ENCODE measurements around the gene ZNF728.
"Not testable (repeated sequence)": the region's sequence is repeated elsewhere in the genome, so short reads cannot be mapped to it uniquely, and the experiment has no call there.

Gene ZNF728

GRCh38 chr19:22976248-22976647, 26.7 kb downstream of the ZNF728 start:
- TF ChIP-seq CTCF (IDR thresholded peaks at IDR 0.05; ENCODE audit: extremely low read depth, insufficient read depth, missing control alignments): no peak
- DNase-seq (ENCODE audit: low spot score): no peak
- in situ Hi-C loops (cut with MboI; ENCODE audit: low pct_unique_long_range_greater_than_20kb, low sequenced_read_pairs, unreplicated experiment): no loop called here

GRCh38 chr19:22975546-22976136, 27.3 kb downstream of the ZNF728 start:
- in situ Hi-C loops (cut with MboI; ENCODE audit: low pct_unique_long_range_greater_than_20kb, low sequenced_read_pairs, unreplicated experiment); DNase-seq (ENCODE audit: low spot score): not testable (repeated sequence)

GRCh38 chr19:22945560-22945959, 57.4 kb downstream of the ZNF728 start:
- no peak for TF ChIP-seq CTCF (IDR thresholded peaks at IDR 0.05; ENCODE audit: extremely low read depth, insufficient read depth, missing control alignments)
- no peak for DNase-seq (ENCODE audit: low spot score)
- in situ Hi-C loops (cut with MboI; ENCODE audit: low pct_unique_long_range_greater_than_20kb, low sequenced_read_pairs, unreplicated experiment): no loop called here

GRCh38 chr19:22935151-22935550, 67.8 kb downstream of the ZNF728 start:
- in situ Hi-C loops (cut with MboI; ENCODE audit: low pct_unique_long_range_greater_than_20kb, low sequenced_read_pairs, unreplicated experiment): no loop called here
- no peak for TF ChIP-seq CTCF (IDR thresholded peaks at IDR 0.05; ENCODE audit: extremely low read depth, insufficient read depth, missing control alignments)
- no peak for DNase-seq (ENCODE audit: low spot score)

GRCh38 chr19:22927576-22927975, 75.4 kb downstream of the ZNF728 start:
- in situ Hi-C loops (cut with MboI; ENCODE audit: low pct_unique_long_range_greater_than_20kb, low sequenced_read_pairs, unreplicated experiment); DNase-seq (ENCODE audit: low spot score): not testable (repeated sequence)

GRCh38 chr19:22925181-22925580, 77.8 kb downstream of the ZNF728 start:
- DNase-seq (ENCODE audit: low spot score); in situ Hi-C loops (cut with MboI; ENCODE audit: low pct_unique_long_range_greater_than_20kb, low sequenced_read_pairs, unreplicated experiment): not testable (repeated sequence)
